ENCODE data around the gene WDR37.

DNA sequence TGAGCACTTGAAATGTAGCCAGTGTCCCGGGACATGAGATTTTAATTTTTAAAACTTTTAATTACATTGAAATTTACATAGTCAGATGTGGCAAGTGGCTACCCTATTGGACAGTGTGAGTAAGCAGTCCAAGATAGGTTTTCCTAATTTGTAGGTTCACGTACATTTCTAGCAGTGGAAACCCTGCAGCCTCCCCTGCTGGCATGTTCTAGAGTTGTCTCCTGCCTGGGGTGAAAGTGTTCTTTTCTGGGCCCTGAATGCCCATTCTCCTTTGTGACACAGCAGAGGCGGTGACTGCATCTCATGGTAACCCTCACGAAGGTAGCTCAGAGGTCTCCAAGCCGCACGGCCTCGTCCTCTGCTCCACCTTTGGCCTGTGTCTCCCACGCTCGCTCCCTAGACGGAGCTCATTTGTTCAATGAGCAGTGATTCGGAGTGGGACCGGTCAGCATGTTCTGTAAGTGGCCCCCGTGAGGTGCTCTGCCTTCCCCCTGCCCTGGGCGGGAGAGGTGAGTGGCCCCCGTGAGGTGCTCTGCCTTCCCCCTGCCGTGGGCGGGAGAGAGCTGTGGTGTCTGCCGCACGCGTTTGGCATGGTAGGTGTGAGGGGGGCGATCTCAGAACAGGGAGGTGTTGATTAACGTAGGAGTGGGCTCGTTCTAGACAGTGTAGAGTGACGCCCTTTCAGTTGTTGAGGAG lies 18.0 kb downstream of the WDR37 start:
- no peak for TF ChIP-seq POLR2A (IDR thresholded peaks at IDR 0.05; ENCODE audit: low read depth, low read length)
- TF ChIP-seq POLR2AphosphoS5 (IDR thresholded peaks at IDR 0.05; ENCODE audit: low read depth, low read length), result no peak
